Smooth muscle cell (in vitro differentiated cells): Measurements from ENCODE around the gene SLC2A4RG. TPM values are rescaled to one million over a fixed set of nuclear protein-coding genes. Genes with fewer than 3 reads are reported as not detected.

Source experiments
- DNase-seq: peaks from one replicate; lab custom pipeline; 2025; ENCODE audit not compliant: unreplicated experiment; lab: John Stamatoyannopoulos, UW
- H2AFZ ChIP-seq: fragments of 200-600 bp; sonication (generic); 2 replicates; pipeline ENCODE4 v1.6.0; 2016; ENCODE audit warnings: antibody characterized with exemption, low read depth, mild to moderate bottlenecking
- H3F3A ChIP-seq: fragments of 200-600 bp; sonication (generic); 2 replicates; pipeline ENCODE4 v1.6.0; 2017; ENCODE audit warnings: antibody characterized with exemption, low read depth
- H3K27ac ChIP-seq: fragments of 200-600 bp; sonication (generic); 2 replicates; pipeline ENCODE4 v1.5.1; 2016; ENCODE audit warnings: low read depth, mild to moderate bottlenecking
- H3K27me3 ChIP-seq: fragments of 200-600 bp; sonication (generic); 2 replicates; pipeline ENCODE4 v1.6.1; 2016; ENCODE audit warnings: low read depth, mild to moderate bottlenecking
- H3K36me3 ChIP-seq: fragments of 200-600 bp; sonication (generic); 2 replicates; pipeline ENCODE4 v1.5.1; 2016; ENCODE audit warnings: low read depth
- H3K4me1 ChIP-seq: fragments of 200-600 bp; sonication (generic); 2 replicates; pipeline ENCODE4 v1.5.1; 2016; ENCODE audit warnings: low read depth
- H3K4me2 ChIP-seq: fragments of 200-600 bp; sonication (generic); 2 replicates; pipeline ENCODE4 v1.6.0; 2016; ENCODE audit warnings: mild to moderate bottlenecking
- H3K4me3 ChIP-seq: fragments of 200-600 bp; sonication (generic); 2 replicates; pipeline ENCODE4 v1.5.1; 2016; ENCODE audit warnings: mild to moderate bottlenecking
- H3K79me2 ChIP-seq: fragments of 200-600 bp; sonication (generic); 2 replicates; pipeline ENCODE4 v1.6.0; 2016; ENCODE audit warnings: low read depth, mild to moderate bottlenecking
- H3K9ac ChIP-seq: fragments of 200-600 bp; sonication (generic); 2 replicates; pipeline ENCODE4 v1.6.0; 2016; ENCODE audit warnings: low read depth
- H3K9me3 ChIP-seq: fragments of 200-600 bp; sonication (generic); replicated peaks from 2 replicates; pipeline ENCODE4 v1.5.1; 2016; ENCODE audit warnings: low read depth
- H4K20me1 ChIP-seq: fragments of 200-600 bp; sonication (generic); 2 replicates; pipeline ENCODE4 v1.6.0; 2016; ENCODE audit warnings: low read depth
- WGBS: methylation state at CpG from one replicate; pipeline ENCODE4 v1.1.7; 2016; ENCODE audit warnings: low lambda C conversion rate; 5-methylcytosine and 5-hydroxymethylcytosine counted together
- polyA plus RNA-seq: library from polyadenylated mRNA; unstranded; fragments of >200 nt; fragmentation: Nextera tagmentation; extraction: Ambion mirVana; gene quantifications from 2 replicates; pipeline ENCODE4 v1.2.1, GENCODE V29; 2016
- total RNA-seq: library from RNA; depleted of rRNA; stranded (reverse); fragments of >200 nt; gene quantifications from 2 replicates; pipeline ENCODE4 v1.2.3, GENCODE V29; 2014
- TF ChIP-seq, protein P1 (sequence below): fragments of 200-600 bp; sonication (generic); IDR thresholded peaks from 2 replicates; pipeline ENCODE4 v1.5.1; 2017; ENCODE audit warnings: borderline replicate concordance, mild to moderate bottlenecking, antibody characterized with exemption; ENCODE audit not compliant: insufficient read depth, poor library complexity, severe bottlenecking

The SLC2A4RG gene
- total and polyA plus RNA-seq, 2 experiments from 2014 or later: 43.7 to 45.6 TPM

DNA sequence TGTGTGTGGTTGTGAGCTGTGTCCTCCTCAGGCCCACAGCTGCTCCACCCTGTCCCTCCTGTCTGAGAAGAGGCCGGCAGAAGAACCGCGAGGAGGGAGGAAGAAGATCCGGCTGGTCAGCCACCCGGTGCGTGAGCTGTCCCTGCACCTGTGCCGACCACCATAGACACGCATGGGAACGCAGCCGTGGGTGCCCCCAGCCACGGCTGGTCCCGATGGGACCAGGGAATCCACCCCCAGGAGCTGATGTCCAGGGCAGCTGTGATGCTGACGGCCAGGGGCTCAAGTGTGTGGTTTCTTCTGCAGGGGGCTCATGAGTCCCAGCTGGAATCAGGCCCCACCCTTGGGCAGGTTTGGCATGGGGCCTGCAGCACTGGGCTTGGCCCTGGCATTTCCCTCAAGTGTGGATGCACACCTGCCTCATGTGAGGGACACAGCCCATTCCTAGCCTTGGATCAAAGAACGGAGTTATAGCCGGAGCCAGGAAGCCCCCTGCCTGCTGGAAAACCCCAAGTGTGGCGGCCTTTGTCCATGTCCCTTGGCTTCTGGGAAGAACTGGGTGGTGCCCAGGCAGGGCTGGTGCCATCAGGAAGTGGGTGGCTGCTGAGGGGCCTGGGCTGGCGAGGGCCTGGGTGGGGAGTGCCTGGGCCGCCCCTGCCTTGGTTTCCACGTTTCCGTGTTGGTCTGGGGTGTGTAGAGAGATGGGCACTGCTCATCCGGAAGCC, 47.7 kb upstream of the SLC2A4RG start:
- Histone ChIP-seq H3K36me3 (no peaks in the 10 kb centered on the region), H3K4me1 (no peaks in the 10 kb centered on the region), H4K20me1 (no peaks in the 10 kb centered on the region), H2AFZ (no peak overlapping the region), H3K4me2 (no peak overlapping the region), H3K4me3 (no peak overlapping the region), H3K9me3 (no peaks in the 10 kb centered on the region), H3F3A (no peaks in the 10 kb centered on the region), H3K27ac (no peak overlapping the region), H3K79me2 (no peaks in the 10 kb centered on the region), H3K9ac (no peak overlapping the region), H3K27me3 (no peaks in the 10 kb centered on the region)
- 93% methylated on average over 21 of the region's 21 CpGs for WGBS
- DNase-seq: no peak
- TF ChIP-seq, protein P1, sequence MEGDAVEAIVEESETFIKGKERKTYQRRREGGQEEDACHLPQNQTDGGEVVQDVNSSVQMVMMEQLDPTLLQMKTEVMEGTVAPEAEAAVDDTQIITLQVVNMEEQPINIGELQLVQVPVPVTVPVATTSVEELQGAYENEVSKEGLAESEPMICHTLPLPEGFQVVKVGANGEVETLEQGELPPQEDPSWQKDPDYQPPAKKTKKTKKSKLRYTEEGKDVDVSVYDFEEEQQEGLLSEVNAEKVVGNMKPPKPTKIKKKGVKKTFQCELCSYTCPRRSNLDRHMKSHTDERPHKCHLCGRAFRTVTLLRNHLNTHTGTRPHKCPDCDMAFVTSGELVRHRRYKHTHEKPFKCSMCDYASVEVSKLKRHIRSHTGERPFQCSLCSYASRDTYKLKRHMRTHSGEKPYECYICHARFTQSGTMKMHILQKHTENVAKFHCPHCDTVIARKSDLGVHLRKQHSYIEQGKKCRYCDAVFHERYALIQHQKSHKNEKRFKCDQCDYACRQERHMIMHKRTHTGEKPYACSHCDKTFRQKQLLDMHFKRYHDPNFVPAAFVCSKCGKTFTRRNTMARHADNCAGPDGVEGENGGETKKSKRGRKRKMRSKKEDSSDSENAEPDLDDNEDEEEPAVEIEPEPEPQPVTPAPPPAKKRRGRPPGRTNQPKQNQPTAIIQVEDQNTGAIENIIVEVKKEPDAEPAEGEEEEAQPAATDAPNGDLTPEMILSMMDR: no peak

DNA sequence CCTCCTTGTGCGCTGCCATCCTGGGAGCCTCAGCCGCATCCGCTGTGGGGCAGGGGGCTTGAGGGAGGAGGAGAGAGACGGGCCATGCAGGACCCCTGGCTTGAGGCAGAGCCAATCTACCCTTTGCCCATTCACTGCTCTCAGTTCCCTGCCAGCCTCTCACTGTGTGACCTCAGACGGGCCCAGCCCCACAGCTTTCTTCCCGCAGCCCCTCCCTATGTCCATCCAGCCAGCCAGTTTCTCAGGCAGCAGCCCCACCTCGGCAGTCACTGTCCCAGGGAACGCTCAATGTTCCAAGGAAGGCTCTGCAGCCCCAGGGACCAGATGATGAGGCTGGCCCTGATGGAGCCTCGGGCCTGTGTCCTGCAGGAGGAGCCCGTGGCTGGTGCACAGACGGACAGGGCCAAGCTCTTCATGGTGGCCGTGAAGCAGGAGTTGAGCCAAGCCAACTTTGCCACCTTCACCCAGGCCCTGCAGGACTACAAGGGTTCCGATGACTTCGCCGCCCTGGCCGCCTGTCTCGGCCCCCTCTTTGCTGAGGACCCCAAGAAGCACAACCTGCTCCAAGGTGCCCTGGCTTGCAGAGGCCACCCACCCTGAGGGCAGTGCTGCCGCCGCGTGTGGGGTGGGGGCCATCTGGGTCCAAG, 47.0 kb upstream of the SLC2A4RG start:
- Histone ChIP-seq H3K79me2 (no peaks in the 10 kb centered on the region), H2AFZ (no peak overlapping the region), H4K20me1 (no peaks in the 10 kb centered on the region), H3K4me2 (no peak overlapping the region), H3K9ac (no peak overlapping the region), H3K27ac (no peak overlapping the region), H3F3A (no peaks in the 10 kb centered on the region), H3K4me1 (peaks cover 4% of the 10 kb centered on the region), H3K4me3 (no peak overlapping the region), H3K9me3 (no peaks in the 10 kb centered on the region), H3K36me3 (no peaks in the 10 kb centered on the region), H3K27me3 (no peaks in the 10 kb centered on the region)
- TF ChIP-seq, protein P1: no peak
- no peak for DNase-seq
- 91% methylated on average over 20 of the region's 20 CpGs for whole genome bisulfite sequencing

DNA sequence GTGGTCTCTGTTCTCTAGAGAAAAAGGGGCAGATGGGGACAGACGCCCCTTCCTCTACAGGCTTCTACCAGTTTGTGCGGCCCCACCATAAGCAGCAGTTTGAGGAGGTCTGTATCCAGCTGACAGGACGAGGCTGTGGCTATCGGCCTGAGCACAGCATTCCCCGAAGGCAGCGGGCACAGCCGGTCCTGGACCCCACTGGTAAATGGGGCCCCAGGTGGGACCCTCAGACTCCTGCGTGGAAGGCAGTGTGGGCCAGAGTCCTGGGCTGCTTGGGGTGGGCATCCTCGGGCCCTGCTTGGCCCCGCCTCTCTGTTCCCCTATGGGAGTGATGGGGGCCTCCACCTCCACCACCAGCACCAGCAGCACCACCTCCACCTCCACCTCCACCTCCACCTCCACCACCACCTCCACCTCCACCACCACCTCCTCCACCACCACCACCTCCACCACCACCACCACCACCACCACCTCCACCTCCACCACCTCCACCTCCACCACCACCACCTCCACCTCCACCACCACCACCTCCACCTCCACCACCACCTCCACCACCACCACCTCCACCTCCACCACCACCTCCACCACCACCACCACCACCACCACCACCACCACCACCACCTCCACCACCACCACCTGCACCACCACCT, 46.4 kb upstream of the SLC2A4RG start:
- Histone ChIP-seq H3K4me2 (no peak overlapping the region), H3K27me3 (no peaks in the 10 kb centered on the region), H4K20me1 (no peaks in the 10 kb centered on the region), H2AFZ (no peak overlapping the region), H3K36me3 (no peaks in the 10 kb centered on the region), H3K9me3 (no peaks in the 10 kb centered on the region), H3F3A (no peaks in the 10 kb centered on the region), H3K27ac (no peak overlapping the region), H3K79me2 (no peaks in the 10 kb centered on the region), H3K4me1 (peaks cover 9% of the 10 kb centered on the region), H3K4me3 (no peak overlapping the region), H3K9ac (no peak overlapping the region)
- 98% methylated on average over 10 of the region's 10 CpGs for WGBS
- no peak for DNase-seq
- TF ChIP-seq, protein P1: no peak
